Effector memory CD4-positive, alpha-beta T cell (primary cell): ENCODE measurements around the gene AP3B1.

Experiments
- DNase-seq, 3 donors: peaks; one replicate each; pipeline ENCODE4 v3.0.0-alpha.2; 2020
- H3K27ac ChIP-seq: 2 replicates; pipeline ENCODE4 v1.7.0; 2013; ENCODE audit warnings: mild to moderate bottlenecking, low read length, moderate library complexity; ENCODE audit not compliant: insufficient read depth, poor library complexity, severe bottlenecking
- H3K27me3 ChIP-seq: replicated peaks from 2 replicates; pipeline ENCODE4 v1.7.0; 2013; ENCODE audit warnings: mild to moderate bottlenecking, low read length; ENCODE audit not compliant: insufficient read depth, control insufficient read depth, poor library complexity, severe bottlenecking
- H3K36me3 ChIP-seq: 2 replicates; pipeline ENCODE4 v1.7.0; 2013; ENCODE audit warnings: mild to moderate bottlenecking, low read length, moderate library complexity; ENCODE audit not compliant: control insufficient read depth, insufficient read depth
- H3K4me1 ChIP-seq: 2 replicates; pipeline ENCODE4 v1.7.0; 2013; ENCODE audit warnings: low read length, mild to moderate bottlenecking; ENCODE audit not compliant: control insufficient read depth, insufficient read depth, poor library complexity, severe bottlenecking
- H3K4me3 ChIP-seq: 2 replicates; pipeline ENCODE4 v1.7.0; 2013; ENCODE audit warnings: low read length, low read depth, mild to moderate bottlenecking; ENCODE audit not compliant: insufficient read depth, poor library complexity, severe bottlenecking
- H3K9me3 ChIP-seq: 2 replicates; pipeline ENCODE4 v1.7.0; 2013; ENCODE audit warnings: mild to moderate bottlenecking, low read length, moderate library complexity; ENCODE audit not compliant: control insufficient read depth

AP3B1 gene

GRCh38 chr5:78232163-78232562 lies 62.3 kb downstream of the AP3B1 start:
- no peak for DNase-seq
- Histone ChIP-seq H3K9me3 (no peaks in the 10 kb centered on the region), H3K27me3 (no peaks in the 10 kb centered on the region), H3K4me1 (no peaks in the 10 kb centered on the region), H3K27ac (no peak overlapping the region), H3K36me3 (no peaks in the 10 kb centered on the region), H3K4me3 (no peak overlapping the region)

- Histone ChIP-seq H3K27ac (no peak overlapping the region), H3K4me1 (no peaks in the 10 kb centered on the region), H3K27me3 (no peaks in the 10 kb centered on the region), H3K9me3 (no peaks in the 10 kb centered on the region), H3K4me3 (no peak overlapping the region), H3K36me3 (peaks cover 10% of the 10 kb centered on the region)
- no peak for DNase-seq
Observed at GRCh38 chr5:78224358-78224757, 70.1 kb downstream of the AP3B1 start.

GRCh38 chr5:78221964-78222451 lies 72.5 kb downstream of the AP3B1 start:
- no peak overlapping the region for H3K27ac ChIP-seq
- no peaks in the 10 kb centered on the region for H3K27me3 ChIP-seq
- H3K4me1 ChIP-seq: no peaks in the 10 kb centered on the region
- no peak overlapping the region for H3K4me3 ChIP-seq
- peaks cover 10% of the 10 kb centered on the region for H3K36me3 ChIP-seq
- no peak for DNase-seq
- H3K9me3 ChIP-seq: no peaks in the 10 kb centered on the region

- H3K4me1 ChIP-seq: no peaks in the 10 kb centered on the region
- H3K9me3 ChIP-seq: no peaks in the 10 kb centered on the region
- peaks cover 10% of the 10 kb centered on the region for H3K36me3 ChIP-seq
- no peaks in the 10 kb centered on the region for H3K27me3 ChIP-seq
- DNase-seq: no peak
- H3K4me3 ChIP-seq: no peak overlapping the region
- H3K27ac ChIP-seq: no peak overlapping the region
Observed at GRCh38 chr5:78221467-78221866, 73.0 kb downstream of the AP3B1 start.

GRCh38 chr5:78215972-78216371 lies 78.5 kb downstream of the AP3B1 start:
- Histone ChIP-seq H3K27me3 (no peaks in the 10 kb centered on the region), H3K4me1 (no peaks in the 10 kb centered on the region), H3K27ac (no peak overlapping the region), H3K4me3 (no peak overlapping the region), H3K9me3 (no peaks in the 10 kb centered on the region), H3K36me3 (peaks cover 5% of the 10 kb centered on the region)
- no peak for DNase-seq

- no peak for DNase-seq
- peaks cover 5% of the 10 kb centered on the region for H3K36me3 ChIP-seq
- no peak overlapping the region for H3K27ac ChIP-seq
- no peaks in the 10 kb centered on the region for H3K9me3 ChIP-seq
- H3K4me3 ChIP-seq: no peak overlapping the region
- H3K27me3 ChIP-seq: no peaks in the 10 kb centered on the region
- H3K4me1 ChIP-seq: no peaks in the 10 kb centered on the region
Observed at GRCh38 chr5:78215565-78215964, 78.9 kb downstream of the AP3B1 start.

- no peak for DNase-seq
- peaks cover 5% of the 10 kb centered on the region for H3K36me3 ChIP-seq
Observed at GRCh38 chr5:78213799-78214198, 80.7 kb downstream of the AP3B1 start.

GRCh38 chr5:78211052-78211451 lies 83.4 kb downstream of the AP3B1 start:
- Histone ChIP-seq H3K36me3 (peaks cover 5% of the 10 kb centered on the region), H3K27me3 (no peaks in the 10 kb centered on the region), H3K4me3 (no peak overlapping the region), H3K4me1 (no peaks in the 10 kb centered on the region), H3K27ac (no peak overlapping the region), H3K9me3 (no peaks in the 10 kb centered on the region)
- no peak for DNase-seq

More at GRCh38 chr5:78213799-78214198, 80.7 kb downstream of the AP3B1 start:
- Histone ChIP-seq H3K4me3 (no peak overlapping the region), H3K4me1 (no peaks in the 10 kb centered on the region), H3K27ac (no peak overlapping the region), H3K27me3 (no peaks in the 10 kb centered on the region), H3K9me3 (no peaks in the 10 kb centered on the region)

GRCh38 chr5:78204241-78204640 lies 90.3 kb downstream of the AP3B1 start:
- H3K4me1 ChIP-seq: no peaks in the 10 kb centered on the region
- H3K36me3 ChIP-seq: peaks cover 2% of the 10 kb centered on the region
- H3K27me3 ChIP-seq: no peaks in the 10 kb centered on the region
- no peaks in the 10 kb centered on the region for H3K9me3 ChIP-seq
- H3K27ac ChIP-seq: no peak overlapping the region
- no peak for DNase-seq
- H3K4me3 ChIP-seq: no peak overlapping the region

- no peak for DNase-seq
- Histone ChIP-seq H3K36me3 (peaks cover 2% of the 10 kb centered on the region), H3K4me3 (no peak overlapping the region), H3K27ac (no peak overlapping the region), H3K4me1 (no peaks in the 10 kb centered on the region), H3K27me3 (no peaks in the 10 kb centered on the region), H3K9me3 (no peaks in the 10 kb centered on the region)
Observed at GRCh38 chr5:78203815-78204214, 90.7 kb downstream of the AP3B1 start.

- Histone ChIP-seq H3K36me3 (no peaks in the 10 kb centered on the region), H3K4me3 (no peak overlapping the region), H3K4me1 (no peaks in the 10 kb centered on the region), H3K27me3 (no peaks in the 10 kb centered on the region), H3K27ac (no peak overlapping the region), H3K9me3 (no peaks in the 10 kb centered on the region)
- no peak for DNase-seq
Observed at GRCh38 chr5:78190402-78190801, 104.1 kb downstream of the AP3B1 start.
